NCI-H1105 (cell line): ENCODE data around the gene PFKL.

ENCODE experiments used
- DNase-seq: peaks from one replicate; lab custom pipeline; 2025; lab: John Stamatoyannopoulos, UW

PFKL gene

DNA sequence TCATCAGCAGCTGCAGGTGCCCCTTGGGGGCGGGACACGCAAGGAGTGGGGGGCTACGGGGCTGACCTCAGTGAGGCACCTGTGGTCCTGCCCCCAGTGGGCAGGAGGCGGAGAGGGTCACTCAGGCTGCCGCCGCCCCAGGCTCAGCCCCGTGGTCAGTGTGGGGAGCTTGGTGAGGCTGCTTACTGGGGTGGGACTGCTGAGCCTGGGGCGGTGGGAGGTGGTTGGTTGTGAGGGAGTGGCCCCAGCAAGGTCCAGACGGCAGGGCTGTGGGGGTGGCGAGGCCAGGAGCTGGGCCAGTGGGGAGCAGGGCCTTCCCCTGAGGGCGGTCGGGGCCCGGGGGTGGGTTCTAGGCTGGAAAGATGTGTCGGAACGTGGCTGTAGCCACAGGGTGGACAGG is 14.3 kb downstream of the PFKL start:
- DNase-seq = no peak

DNA sequence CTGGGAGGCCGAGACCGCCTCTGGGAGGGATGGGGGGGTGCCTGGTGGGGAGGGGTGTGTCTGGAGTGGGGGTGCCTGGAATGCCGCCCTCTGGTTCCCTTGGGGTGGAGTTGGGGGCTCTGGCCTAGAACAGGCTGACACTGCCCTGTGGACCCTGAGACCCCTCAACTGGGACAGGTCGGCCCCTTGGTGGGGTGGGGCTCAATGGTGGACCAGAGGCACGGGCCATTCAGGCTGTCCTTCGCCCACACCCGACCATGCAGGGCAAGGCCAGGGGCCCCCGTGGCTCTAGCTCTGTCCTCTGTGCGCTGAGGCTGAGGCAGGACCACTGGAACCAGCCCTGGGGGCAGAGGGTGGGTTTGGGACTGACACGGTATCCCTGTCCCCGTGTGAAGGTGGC is 14.7 kb downstream of the PFKL start:
- DNase-seq = no peak

DNA sequence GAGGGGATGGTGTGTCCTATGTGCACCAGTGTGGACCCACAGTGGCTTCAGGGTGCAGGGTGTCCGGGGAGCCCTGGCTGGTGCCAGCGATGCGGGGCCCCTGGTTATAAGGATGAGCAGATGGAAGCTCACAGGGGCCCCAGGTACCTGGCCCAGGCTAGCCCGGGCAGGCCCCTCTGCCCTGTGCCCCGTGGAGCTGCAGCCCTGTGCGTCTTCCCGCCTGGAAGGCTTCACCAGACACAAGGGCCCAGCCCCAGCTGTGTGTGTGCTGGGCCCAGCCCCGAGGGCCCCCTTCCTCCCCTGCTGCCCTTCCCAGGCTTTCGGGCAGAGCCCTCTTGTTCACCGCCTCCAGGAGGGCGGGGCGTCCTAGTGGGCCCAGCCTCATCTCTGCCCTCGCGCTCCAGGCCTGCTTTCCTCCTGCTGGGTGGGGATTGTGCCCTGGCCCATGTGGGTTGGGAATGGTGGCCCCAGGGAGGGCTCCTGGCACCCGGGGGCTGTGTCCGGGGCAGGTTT is 15.9 kb downstream of the PFKL start:
- DNase-seq = no peak

DNA sequence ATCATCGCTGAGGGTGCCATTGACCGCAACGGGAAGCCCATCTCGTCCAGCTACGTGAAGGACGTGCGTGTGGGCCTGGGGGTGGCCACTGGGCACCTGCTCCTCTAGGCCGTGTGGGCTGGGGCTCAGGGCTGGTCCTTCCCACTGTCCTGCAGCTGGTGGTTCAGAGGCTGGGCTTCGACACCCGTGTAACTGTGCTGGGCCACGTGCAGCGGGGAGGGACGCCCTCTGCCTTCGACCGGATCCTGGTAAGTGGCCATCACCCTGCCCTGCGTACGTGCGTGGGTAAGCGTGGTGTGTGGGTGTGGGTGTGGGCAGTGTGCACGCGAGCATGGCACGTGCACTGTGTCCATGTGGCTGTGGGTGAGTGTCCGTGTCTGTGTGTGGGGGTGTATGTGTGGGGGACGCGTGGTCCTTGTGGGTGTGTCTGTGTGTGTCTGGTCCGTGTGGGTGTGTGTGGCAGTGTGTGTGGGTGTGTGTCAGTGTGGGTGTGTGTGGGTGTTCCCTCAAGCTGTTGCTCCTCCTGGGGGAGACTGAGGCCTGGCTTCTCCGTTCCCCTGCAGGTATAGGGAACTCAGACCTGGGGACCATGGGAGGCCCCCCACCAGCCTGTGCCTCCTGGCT is 16.5 kb downstream of the PFKL start:
- no peak for DNase-seq

DNA sequence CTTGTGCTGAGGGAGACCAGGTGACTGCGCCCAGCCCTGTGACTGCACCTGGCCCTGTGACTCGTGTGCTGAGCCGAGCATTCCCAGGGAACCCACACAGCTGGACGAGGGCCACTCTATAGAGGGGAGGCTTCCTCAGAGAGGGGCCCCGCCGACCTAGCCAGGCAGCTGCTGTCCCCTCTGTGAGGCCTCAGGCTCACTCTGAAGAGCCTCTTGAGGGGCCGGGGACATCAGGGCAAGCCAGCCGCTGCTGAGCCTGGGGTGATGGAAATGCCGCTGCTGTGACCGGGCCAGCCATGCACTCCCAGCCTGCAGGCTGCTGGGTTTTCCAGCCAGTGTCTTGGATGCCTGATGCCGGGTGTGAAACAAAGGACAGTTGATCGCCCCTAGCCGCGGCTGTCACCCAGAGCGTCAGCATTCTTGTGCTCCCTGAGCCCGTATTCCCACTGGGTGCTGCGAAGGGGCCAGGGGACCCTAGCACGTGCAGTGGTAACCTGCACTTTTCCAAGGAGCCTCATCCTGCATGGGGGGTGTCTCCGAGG is 17.5 kb downstream of the PFKL start:
- DNase-seq = no peak

DNA sequence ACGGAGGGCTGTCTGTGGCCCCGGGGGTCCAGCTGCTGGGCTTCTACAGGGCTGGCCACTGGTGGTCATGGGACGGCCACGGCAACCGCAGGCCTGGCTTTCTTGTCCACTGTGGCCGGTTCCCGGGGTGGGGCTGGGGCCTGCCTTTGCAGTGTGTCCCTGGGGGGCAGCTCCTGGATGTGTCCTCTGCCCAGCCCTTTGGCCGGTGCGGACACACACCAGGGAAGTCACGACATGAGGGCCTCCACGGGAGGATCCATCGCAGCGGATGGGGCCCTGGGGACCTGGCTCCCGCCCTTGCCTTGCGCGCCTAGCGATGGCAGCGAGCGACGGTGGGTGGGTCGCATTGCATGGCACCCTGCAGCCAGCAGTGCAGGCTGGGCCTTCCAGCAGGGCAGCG is 18.0 kb downstream of the PFKL start:
- DNase-seq = no peak

DNA sequence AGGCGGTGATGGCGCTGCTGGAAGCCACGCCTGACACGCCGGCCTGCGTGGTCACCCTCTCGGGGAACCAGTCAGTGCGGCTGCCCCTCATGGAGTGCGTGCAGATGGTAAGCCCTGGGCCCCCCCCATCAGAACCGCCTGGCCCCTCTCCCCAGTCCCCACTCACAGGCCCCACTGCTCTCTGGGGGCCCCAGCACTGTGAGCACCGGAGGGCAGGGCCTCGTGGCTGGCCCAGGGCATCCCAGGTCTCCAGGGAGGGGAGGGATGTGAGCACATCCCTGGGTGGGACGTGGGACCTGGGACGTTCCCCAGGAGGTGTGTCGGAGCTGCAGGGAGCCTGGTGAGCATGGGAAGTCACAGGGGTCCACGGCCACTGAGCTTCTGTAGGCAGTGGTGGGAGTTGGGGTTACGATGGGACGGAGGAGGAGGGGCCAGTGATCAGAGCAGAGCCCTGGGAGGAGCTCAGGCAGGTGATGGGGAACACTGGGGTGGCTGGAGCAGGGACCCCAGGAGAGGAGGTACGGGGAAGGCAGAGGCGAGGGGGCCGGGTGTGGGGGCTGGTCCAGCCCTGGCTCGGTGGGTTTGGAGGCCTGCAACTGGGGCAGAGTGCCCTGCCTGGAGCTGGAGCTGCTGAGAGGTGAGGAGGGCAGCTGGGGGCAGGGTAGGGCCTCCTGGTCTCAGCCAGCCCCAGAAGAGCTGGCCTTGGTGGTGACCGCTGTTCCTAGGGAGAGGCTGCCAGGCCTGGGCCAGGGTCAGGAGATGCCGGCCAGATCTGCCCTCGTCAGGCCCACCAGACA is 18.8 kb downstream of the PFKL start:
- no peak for DNase-seq

DNA sequence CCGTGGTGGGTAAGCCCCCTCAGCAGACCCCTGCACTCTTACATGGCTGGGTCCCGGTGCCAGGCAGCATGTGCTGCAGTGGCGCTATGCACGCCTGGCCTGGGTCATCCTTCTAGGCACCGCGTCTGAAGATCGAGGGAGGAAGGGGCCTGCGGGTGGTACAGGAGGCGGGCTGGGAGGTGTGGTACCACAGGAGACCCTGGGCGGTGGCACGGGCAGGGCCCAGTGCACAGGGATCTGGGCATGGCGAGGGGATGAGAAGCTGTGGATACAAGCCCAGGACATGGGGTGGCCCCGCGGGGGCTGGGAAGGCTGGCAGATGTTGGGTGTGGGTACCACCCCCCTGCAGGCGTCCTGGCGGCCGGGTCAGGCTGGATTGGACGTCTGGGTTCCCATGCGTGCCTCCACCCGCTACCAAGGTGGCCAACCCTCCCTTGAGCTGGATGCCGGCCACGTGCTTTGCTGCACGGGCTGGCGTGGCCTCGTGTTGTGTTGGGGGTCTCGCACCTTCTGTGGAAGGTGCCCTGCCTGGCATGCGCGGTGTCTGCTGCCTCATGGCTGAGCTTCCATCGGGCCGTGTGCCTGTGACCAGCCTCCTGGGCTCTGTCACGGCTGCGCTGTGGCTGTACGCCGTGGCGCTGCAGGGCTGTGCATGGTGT is 19.7 kb downstream of the PFKL start:
- no peak for DNase-seq

DNA sequence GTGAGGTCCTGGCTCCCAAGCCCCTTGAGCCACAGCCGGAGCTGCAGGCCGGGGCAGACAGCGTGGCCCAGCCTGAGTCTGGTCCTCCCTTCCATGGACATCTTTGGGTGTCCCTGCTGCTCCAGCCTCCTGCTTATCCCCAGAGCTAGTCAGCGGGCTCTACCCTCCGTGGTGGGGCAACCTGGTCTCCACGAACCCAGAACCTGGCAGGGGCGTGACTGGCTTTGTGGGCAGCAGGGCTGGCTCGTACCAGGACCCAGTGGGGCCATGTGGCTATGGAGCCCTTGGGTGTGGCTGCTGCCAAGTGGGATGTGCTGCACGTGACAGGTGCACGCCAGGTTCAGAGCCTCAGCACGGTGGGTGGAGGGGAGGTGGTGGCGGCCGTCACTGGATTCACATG is 21.0 kb downstream of the PFKL start:
- no peak for DNase-seq

DNA sequence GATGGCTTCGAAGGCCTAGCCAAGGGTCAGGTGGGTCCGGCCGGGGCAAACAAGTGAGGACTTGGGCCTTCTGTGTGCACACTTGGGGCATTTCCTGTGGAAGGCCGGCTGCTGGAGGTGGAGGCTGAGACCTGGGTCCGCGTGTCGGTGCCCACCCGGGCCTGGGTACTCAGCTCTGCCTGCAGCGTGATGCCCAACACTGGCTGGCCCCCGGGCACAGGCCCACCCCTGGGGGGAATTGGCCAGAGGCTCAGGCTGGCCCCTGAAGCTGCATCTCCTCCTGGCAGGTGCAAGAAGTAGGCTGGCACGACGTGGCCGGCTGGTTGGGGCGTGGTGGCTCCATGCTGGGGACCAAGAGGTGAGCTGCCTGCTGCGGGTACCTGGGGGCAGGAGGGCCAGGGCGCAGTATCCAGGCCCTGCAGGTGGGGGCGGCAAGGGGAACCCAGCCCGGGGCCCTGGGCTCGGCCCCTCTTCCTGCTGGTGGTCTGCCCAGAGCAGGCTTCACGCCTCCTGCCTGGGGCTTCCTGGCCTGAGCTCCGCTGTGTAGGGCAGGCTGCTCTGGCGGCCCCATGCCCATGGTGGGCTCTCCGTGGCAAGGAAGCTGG is 22.1 kb downstream of the PFKL start:
- DNase-seq = no peak

DNA sequence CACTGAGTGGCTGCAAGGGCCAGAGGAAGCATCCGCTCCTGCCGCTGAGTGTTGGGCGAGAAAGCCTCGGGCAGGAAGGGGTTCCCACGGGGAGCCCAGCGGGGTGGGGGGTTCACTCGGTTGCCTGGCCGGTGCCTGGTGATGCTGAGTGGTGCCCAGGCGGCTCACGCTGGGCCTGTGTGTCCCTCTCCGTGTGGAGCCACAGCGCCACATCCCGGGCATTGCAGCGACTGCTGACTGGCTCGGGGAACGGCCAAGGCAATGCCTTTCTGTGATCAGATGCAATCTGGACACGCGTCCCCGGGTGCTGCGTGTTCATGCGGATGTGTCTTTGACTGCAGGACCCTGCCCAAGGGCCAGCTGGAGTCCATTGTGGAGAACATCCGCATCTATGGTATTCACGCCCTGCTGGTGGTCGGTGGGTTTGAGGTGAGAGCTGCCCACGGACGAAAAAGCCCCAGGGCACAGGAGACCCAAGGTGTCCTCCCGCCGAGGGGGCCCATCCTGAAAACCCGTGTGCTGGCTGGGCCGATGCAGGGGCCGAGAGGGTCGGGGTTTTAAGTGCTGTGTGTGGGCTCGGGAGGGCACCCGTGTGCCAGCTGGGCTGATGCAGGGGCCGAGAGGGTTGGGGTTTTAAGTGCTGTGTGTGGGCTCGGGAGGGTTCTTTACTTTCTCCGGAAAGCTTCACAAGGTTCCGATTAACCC is 22.9 kb downstream of the PFKL start:
- no peak for DNase-seq

DNA sequence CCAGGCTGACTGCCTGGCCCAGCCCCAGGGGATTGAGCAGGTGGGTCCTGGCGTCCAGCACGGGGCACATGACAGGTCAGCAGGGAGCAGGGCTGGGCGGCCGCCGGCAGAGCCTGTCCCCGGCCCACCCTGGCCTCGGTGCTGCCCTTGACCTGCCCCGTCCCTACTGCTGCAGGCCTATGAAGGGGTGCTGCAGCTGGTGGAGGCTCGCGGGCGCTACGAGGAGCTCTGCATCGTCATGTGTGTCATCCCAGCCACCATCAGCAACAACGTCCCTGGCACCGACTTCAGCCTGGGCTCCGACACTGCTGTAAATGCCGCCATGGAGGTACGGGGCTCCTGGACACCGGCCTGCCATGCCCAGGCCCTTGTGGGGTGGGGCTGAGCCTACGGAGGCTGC is 23.7 kb downstream of the PFKL start:
- no peak for DNase-seq

DNA sequence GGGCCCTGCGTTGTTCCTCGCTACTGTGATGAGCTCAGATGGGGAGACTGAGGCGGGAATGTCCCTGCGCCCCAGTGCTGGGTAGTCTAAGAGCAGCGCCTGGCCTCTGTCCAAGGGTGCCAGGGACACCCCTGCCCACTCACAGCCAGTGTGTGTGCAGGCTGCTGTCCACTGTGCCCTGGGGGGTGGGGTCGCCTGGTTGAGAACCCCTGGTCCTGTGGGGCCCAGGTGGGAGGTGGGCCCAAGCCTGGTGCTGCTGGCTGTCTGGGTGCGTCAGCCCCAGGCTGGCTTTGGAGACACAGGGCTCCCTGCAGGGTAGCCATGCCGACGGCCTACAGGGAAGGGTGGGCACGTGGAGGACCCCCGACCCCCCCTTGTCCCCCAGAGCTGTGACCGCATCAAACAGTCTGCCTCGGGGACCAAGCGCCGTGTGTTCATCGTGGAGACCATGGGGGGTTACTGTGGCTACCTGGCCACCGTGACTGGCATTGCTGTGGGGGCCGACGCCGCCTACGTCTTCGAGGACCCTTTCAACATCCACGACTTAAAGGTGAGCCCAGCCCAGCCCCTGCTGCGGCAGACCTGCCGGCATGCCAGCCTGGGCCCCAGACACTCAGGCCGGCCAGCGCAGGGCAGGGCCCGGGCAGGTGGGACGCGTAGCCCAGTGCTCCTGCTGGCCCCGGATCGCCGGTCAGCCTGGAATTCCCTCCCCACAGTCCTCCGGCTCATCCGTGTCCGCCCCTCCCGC is 24.4 kb downstream of the PFKL start:
- no peak for DNase-seq

DNA sequence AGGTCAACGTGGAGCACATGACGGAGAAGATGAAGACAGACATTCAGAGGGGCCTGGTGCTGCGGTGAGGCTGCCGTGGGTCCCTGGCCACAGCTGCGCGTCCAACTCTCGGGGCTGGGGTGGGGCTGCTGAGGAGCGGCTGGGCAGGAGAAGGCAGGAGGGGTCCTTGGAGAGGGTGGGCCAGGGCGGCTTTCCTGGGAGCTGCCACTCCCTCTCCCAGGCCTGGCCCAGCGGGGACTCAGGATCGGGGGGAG is 24.9 kb downstream of the PFKL start:
- no peak for DNase-seq

DNA sequence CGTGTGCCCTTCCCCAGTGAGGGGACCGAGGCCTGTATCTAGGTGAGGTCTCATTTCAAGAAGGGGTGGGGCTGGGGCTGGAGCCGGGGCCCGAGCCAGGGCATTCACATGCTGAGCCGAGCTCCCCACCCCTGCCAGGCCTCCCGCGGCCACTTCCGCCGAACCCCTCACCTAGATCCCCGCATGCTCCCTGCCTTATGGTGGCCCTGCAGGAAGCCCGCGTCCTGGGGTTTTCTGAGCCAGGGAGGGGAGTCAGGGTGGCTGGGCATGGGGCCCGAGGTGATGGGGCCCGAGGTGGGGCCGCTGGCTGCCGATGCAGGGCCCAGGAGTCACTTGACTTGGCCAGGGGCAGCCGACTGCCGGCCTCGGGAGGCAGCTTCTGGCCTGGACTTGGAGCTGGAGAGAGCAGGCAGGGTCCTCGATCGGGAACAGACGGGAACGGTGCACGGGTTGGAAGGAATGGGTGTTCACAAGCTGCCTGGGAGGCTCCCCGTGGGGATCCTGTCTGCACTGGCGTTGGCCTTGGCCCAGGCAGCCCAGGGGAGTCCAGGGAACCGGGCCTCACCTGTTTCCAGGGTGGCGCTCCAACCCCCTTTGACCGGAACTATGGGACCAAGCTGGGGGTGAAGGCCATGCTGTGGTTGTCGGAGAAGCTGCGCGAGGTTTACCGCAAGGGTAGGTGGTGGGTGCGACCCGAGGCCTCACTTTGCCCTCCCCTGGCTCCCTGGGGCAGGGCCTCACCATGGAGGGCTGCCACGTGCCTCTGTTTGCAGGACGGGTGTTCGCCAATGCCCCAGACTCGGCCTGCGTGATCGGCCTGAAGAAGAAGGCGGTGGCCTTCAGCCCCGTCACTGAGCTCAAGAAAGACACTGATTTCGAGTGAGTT is 25.8 kb downstream of the PFKL start:
- DNase-seq = no peak

DNA sequence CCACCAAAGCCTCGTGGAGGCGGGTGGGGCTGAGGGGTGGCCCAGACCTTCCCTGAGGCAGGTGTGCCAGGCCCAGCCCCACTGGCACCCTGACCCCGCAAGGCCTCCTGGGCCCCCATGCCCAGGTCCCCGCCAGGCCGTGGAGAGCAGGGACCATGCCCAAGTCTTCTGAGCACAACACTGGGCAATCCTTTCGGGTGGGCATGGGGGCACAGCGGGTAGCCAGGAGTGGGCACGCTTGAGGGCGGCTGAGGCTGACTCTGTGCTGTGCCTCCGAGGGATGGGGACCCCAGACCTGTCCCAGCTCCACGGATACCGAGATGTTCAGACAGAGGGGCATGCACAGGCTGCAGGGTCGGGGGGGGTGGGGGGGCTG is 26.4 kb downstream of the PFKL start:
- no peak for DNase-seq

DNA sequence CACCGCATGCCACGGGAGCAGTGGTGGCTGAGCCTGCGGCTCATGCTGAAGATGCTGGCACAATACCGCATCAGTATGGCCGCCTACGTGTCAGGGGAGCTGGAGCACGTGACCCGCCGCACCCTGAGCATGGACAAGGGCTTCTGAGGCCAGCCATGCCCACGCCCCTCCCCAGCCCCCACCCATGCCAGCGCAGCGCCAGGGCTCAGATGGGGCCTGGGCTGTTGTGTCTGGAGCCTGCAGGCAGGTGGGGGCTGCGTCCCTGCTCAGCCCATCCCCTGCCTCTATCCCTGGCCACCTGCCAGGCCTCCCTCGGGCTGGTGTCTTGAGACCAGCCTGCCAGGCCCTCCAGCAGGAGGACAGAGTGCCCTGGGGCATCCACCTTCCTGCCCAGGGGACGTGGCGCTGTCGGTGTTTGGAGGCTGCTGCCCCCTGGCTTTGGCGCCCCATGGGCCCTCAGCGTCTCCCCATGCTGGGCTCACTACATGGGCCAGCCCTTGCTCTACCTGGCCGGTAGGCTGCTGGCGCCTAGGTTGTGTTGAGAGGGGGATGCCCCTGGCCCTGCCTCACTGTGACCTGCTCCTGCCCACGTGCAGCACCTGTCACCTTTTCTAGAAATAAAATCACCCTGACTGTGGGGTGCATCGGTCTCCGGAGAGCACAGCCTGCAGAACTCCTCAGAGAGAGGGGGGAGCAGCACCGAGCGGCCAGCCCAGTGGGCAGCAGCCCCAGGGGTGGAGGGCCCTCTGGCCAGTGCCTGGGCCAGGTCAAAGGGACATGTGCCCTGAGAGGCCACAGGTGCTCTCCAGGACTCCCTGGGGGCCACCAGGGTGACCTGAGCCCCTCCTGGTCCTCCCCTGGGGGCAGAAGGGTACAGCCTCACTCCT is 27.1 kb downstream of the PFKL start:
- no peak for DNase-seq

DNA sequence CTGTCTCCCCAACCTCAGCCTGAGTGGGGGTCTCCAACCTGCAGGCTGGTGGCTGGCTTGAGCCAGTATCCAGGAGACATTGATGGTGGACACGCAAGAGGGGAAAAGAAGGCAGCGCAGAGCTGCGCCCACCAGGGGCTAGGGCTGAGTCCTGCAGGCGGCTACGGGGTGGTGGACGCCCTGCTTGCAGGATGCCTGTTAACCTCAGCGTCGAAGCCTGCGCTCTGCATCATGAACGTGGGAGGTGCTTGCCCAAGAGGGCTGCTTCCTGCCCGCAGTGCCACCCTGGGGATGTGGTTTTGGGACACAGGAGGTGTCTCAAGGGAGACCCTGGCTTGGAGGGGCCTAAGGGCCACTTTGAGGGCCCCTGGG is 27.7 kb downstream of the PFKL start:
- DNase-seq = no peak

DNA sequence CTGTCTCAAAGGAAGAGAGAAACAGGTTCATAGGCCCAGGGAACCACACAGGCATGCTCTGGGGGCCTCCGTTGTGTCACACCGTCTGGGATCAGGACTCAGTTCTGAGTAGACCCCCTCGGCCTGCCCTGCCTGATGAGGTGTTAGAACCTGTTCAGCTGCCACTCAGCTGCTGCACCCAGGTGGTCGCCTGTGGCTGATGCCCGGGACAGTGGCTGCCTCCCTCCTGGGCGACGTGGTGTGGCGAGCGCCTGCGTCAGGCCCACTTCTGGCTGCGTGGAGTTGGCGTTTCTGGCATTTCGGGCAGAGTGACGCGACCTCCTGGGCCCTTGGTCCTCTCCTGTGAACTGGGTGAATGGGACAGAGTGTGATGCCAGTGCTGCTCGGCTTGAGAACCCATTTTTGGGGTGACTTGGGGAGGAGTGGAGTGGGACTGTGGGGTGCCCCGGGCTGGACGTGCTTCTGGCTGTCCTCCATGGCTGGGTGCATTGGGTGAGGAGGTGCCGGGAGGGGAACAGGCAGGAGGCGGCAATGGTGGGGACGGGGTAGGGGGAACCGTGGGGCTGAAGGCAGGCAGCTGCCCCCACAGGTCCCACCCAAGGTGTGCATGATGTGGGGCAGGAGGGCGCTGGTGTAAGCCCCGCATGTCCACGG is 28.5 kb downstream of the PFKL start:
- no peak for DNase-seq
